DND-41 (cell line): ENCODE results near the gene CD8B.

Experiments used
- ATAC-seq: fragments of 200-7000 bp; cut with Tn5 transposase; 3 replicates; pipeline ENCODE4 v1.9.1; 2021; ENCODE audit warnings: low read depth; ENCODE audit not compliant: insufficient read depth
- DNase-seq: peaks from one replicate; pipeline ENCODE4 v3.0.0-alpha.2; 2020
- H2AFZ ChIP-seq: 2 replicates; pipeline ENCODE4 v1.6.0; 2012; ENCODE audit warnings: low read depth, low read length
- H3K27ac ChIP-seq: 2 replicates; pipeline ENCODE4 v1.5.1; 2012; ENCODE audit warnings: low read length, inconsistent platforms
- H3K27me3 ChIP-seq: fragments of 200-600 bp; sonication (generic); 2 replicates; pipeline ENCODE4 v1.6.0; 2012; ENCODE audit warnings: low read length, mild to moderate bottlenecking, inconsistent platforms; ENCODE audit not compliant: insufficient read depth, poor library complexity
- H3K36me3 ChIP-seq: 2 replicates; pipeline ENCODE4 v1.5.1; 2012; ENCODE audit warnings: low read length, inconsistent platforms; ENCODE audit not compliant: insufficient read depth
- H3K4me1 ChIP-seq: 2 replicates; pipeline ENCODE4 v1.5.1; 2012; ENCODE audit warnings: mild to moderate bottlenecking, low read length; ENCODE audit not compliant: insufficient read depth
- H3K4me2 ChIP-seq: 2 replicates; pipeline ENCODE4 v1.6.0; 2012; ENCODE audit warnings: mild to moderate bottlenecking, moderate library complexity, low read length, inconsistent platforms; ENCODE audit not compliant: insufficient read depth
- H3K4me3 ChIP-seq, 2 experiments: fragments of 200-600 bp in 1 of 2; shearing (Covaris generic) in 1 of 2; 2 replicates each; pipeline ENCODE4 v1.5.1; 2012 to 2016; ENCODE audit warnings: inconsistent platforms in 2 of 2, low read length in 2 of 2, mild to moderate bottlenecking in 2 of 2, low read depth in 1 of 2, moderate library complexity in 1 of 2
- H3K79me2 ChIP-seq: 2 replicates; pipeline ENCODE4 v1.6.0; 2012; ENCODE audit warnings: low read length, inconsistent platforms; ENCODE audit not compliant: insufficient read depth
- H3K9ac ChIP-seq: 2 replicates; pipeline ENCODE4 v1.6.0; 2012; ENCODE audit warnings: low read depth, mild to moderate bottlenecking, inconsistent platforms, low read length, moderate library complexity
- H3K9me3 ChIP-seq: 2 replicates; pipeline ENCODE4 v1.5.1; 2012; ENCODE audit warnings: low read length, moderate library complexity, mild to moderate bottlenecking, inconsistent platforms; ENCODE audit not compliant: insufficient read depth, severe bottlenecking
- H4K20me1 ChIP-seq: 2 replicates; pipeline ENCODE4 v1.6.0; 2012; ENCODE audit warnings: low read length; ENCODE audit not compliant: insufficient read depth
- CTCF ChIP-seq: IDR thresholded peaks from 2 replicates; pipeline ENCODE4 v1.5.1; 2012; ENCODE audit warnings: borderline replicate concordance, low read length, moderate library complexity, mild to moderate bottlenecking; ENCODE audit not compliant: poor library complexity, severe bottlenecking; ENCODE audit errors: extremely low read depth
- EZH2 ChIP-seq: IDR thresholded peaks from 3 replicates; pipeline ENCODE4 v1.6.1; 2012; ENCODE audit warnings: borderline replicate concordance, low read depth, mild to moderate bottlenecking, moderate library complexity, low read length, inconsistent platforms; ENCODE audit not compliant: severe bottlenecking

The CD8B gene

GRCh38 chr2:86786001-86786536, 75.6 kb downstream of the CD8B start:
- no peak for TF ChIP-seq CTCF
- no peak for TF ChIP-seq EZH2
- H3K4me3 ChIP-seq, result no peak overlapping the region
- peak; percentile 45; the same call in 1 of the 3 replicates for ATAC-seq
- no peaks in the 10 kb centered on the region for H3K4me1 ChIP-seq
- H3K27ac ChIP-seq, result no peak overlapping the region
- no peaks in the 10 kb centered on the region for H3K79me2 ChIP-seq
- no peak for DNase-seq
- no peak overlapping the region for H2AFZ ChIP-seq
- no peaks in the 10 kb centered on the region for H4K20me1 ChIP-seq
- no peaks in the 10 kb centered on the region for H3K27me3 ChIP-seq
- no peaks in the 10 kb centered on the region for H3K9me3 ChIP-seq
- no peak overlapping the region for H3K9ac ChIP-seq
- H3K4me2 ChIP-seq, result no peak overlapping the region
- H3K36me3 ChIP-seq, result no peaks in the 10 kb centered on the region

- ATAC-seq, result no peak; the same call in 2 of the 3 replicates
- Histone ChIP-seq H2AFZ (no peak overlapping the region), H3K9ac (no peak overlapping the region), H3K36me3 (no peaks in the 10 kb centered on the region), H3K27ac (no peak overlapping the region), H3K4me1 (no peaks in the 10 kb centered on the region), H3K79me2 (no peaks in the 10 kb centered on the region), H3K4me2 (no peak overlapping the region), H4K20me1 (no peaks in the 10 kb centered on the region), H3K9me3 (no peaks in the 10 kb centered on the region), H3K27me3 (no peaks in the 10 kb centered on the region), H3K4me3 (no peak overlapping the region)
- TF ChIP-seq EZH2 (no peak), CTCF (no peak)
- no peak for DNase-seq
Observed at GRCh38 chr2:86785456-86785855, 76.2 kb downstream of the CD8B start.

- Histone ChIP-seq H3K9ac (no peak overlapping the region), H2AFZ (no peak overlapping the region), H3K79me2 (no peaks in the 10 kb centered on the region), H3K27me3 (no peaks in the 10 kb centered on the region), H3K4me3 (no peak overlapping the region), H4K20me1 (no peaks in the 10 kb centered on the region), H3K4me1 (no peaks in the 10 kb centered on the region), H3K27ac (no peak overlapping the region), H3K4me2 (no peak overlapping the region), H3K36me3 (no peaks in the 10 kb centered on the region), H3K9me3 (no peaks in the 10 kb centered on the region)
- no peak for TF ChIP-seq CTCF
- no peak for ATAC-seq
- DNase-seq, result no peak
Observed at GRCh38 chr2:86783615-86784339, 77.9 kb downstream of the CD8B start.
